ENCODE data around the gene SLCO1B1.
A peak's percentile ranks its signal among the peaks of the same experiment; 100 is the strongest.
"Not testable (repeated sequence)": the region's sequence is repeated elsewhere in the genome, so short reads cannot be mapped to it uniquely, and the experiment has no call there.

The SLCO1B1 gene

GRCh38 chr12:21130998-21131397, at the start of gene SLCO1B1:
TSS of gene SLCO1B1 (plus strand) at chr12:21131194. CDS start at chr12:21141575, 10,381 bp downstream.
- no peak for DNase-seq

- not testable (repeated sequence) for DNase-seq
Measured at GRCh38 chr12:21084753-21085152, 46.2 kb upstream of the SLCO1B1 start.

GRCh38 chr12:21111732-21112131, 19.3 kb upstream of the SLCO1B1 start:
- DNase-seq, result no peak

GRCh38 chr12:21113266-21113665, 17.7 kb upstream of the SLCO1B1 start:
- DNase-seq, result no peak

- DNase-seq, result no peak
Measured at GRCh38 chr12:21117995-21118394, 13.0 kb upstream of the SLCO1B1 start.

GRCh38 chr12:21118760-21119159, 12.2 kb upstream of the SLCO1B1 start:
- no peak for DNase-seq

- no peak for DNase-seq
Measured at GRCh38 chr12:21129351-21129750, 1.6 kb upstream of the SLCO1B1 start.

GRCh38 chr12:21129906-21130305, 1.1 kb upstream of the SLCO1B1 start:
- DNase-seq, result no peak

GRCh38 chr12:21137318-21137999, 6.5 kb downstream of the SLCO1B1 start:
- DNase-seq, result not testable (repeated sequence)

GRCh38 chr12:21138016-21138415, 7.0 kb downstream of the SLCO1B1 start:
- no peak for DNase-seq

GRCh38 chr12:21144309-21144708, 13.3 kb downstream of the SLCO1B1 start:
- DNase-seq, result no peak

GRCh38 chr12:21149861-21150260, 18.9 kb downstream of the SLCO1B1 start:
- not testable (repeated sequence) for DNase-seq

- DNase-seq, result no peak
Measured at GRCh38 chr12:21151184-21151583, 20.2 kb downstream of the SLCO1B1 start.

- no peak for DNase-seq
Measured at GRCh38 chr12:21155522-21156351, 24.7 kb downstream of the SLCO1B1 start.

GRCh38 chr12:21165048-21165447, 34.1 kb downstream of the SLCO1B1 start:
- DNase-seq, result no peak

GRCh38 chr12:21169878-21170472, 39.0 kb downstream of the SLCO1B1 start:
- DNase-seq, result peak; percentile 4

GRCh38 chr12:21172079-21172478, 41.1 kb downstream of the SLCO1B1 start:
- DNase-seq, result no peak

GRCh38 chr12:21183721-21184275, 52.8 kb downstream of the SLCO1B1 start:
- no peak for DNase-seq

GRCh38 chr12:21190016-21190415, 59.0 kb downstream of the SLCO1B1 start:
- no peak for DNase-seq

GRCh38 chr12:21214433-21214832, 83.4 kb downstream of the SLCO1B1 start:
- not testable (repeated sequence) for DNase-seq

GRCh38 chr12:21219206-21219605, 88.2 kb downstream of the SLCO1B1 start:
- no peak for DNase-seq

GRCh38 chr12:21220266-21220665, 89.3 kb downstream of the SLCO1B1 start:
- DNase-seq, result no peak

GRCh38 chr12:21221072-21221471, 90.1 kb downstream of the SLCO1B1 start:
- no peak for DNase-seq
